Kidney (tissue), 14 donors: Measurements from ENCODE around the gene SH3RF2. TPM values are rescaled to one million over a fixed set of nuclear protein-coding genes. Genes with fewer than 3 reads are reported as not detected.

Experiments used
- DNase-seq, 5 donors: peaks; one replicate each; pipeline ENCODE4 v3.0.0-alpha.2; 2013 to 2020
- FAIRE-seq: peaks from 2 replicates; lab custom pipeline; 2012; peaks lifted over from hg19 to GRCh38; lab: Jason Lieb, UNC
- H3K27ac ChIP-seq, 2 donors: one replicate each; pipeline ENCODE4 v1.7.0; 2013; ENCODE audit warnings: low read depth in 2 of 2, low read length in 2 of 2, inconsistent platforms in 1 of 2
- H3K27me3 ChIP-seq: one replicate; pipeline ENCODE4 v1.7.1; 2013; ENCODE audit warnings: low read length, inconsistent platforms; ENCODE audit not compliant: control insufficient read depth, insufficient read depth
- H3K36me3 ChIP-seq, 3 donors: one replicate each; pipeline versions ENCODE4 v1.7.0 to v1.7.1; 2013; ENCODE audit warnings: low read length in 3 of 3, control low read depth in 1 of 3, inconsistent platforms in 1 of 3; ENCODE audit not compliant: insufficient read depth in 3 of 3, control insufficient read depth in 2 of 3
- H3K4me1 ChIP-seq, 3 donors: one replicate each; pipeline versions ENCODE4 v1.7.0 to v1.7.1; 2013; ENCODE audit warnings: low read length in 3 of 3, inconsistent platforms in 1 of 3, low read depth in 1 of 3; ENCODE audit not compliant: control insufficient read depth in 2 of 3, insufficient read depth in 2 of 3
- H3K4me3 ChIP-seq, 3 donors: one replicate each; pipeline versions ENCODE4 v1.7.0 to v1.8.1; 2013; ENCODE audit warnings: low read length in 3 of 3, control low read depth in 1 of 3, inconsistent platforms in 1 of 3
- H3K9ac ChIP-seq, 3 donors: one replicate each; pipeline versions ENCODE4 v1.7.0 to v1.7.1; 2013; ENCODE audit warnings: low read length in 3 of 3, control low read depth in 1 of 3, inconsistent platforms in 1 of 3
- H3K9me3 ChIP-seq, 3 donors: one replicate each; pipeline versions ENCODE4 v1.7.0 to v1.7.1; 2013; ENCODE audit warnings: low read length in 3 of 3, control low read depth in 1 of 3, inconsistent platforms in 1 of 3; ENCODE audit not compliant: control insufficient read depth in 2 of 3, insufficient read depth in 1 of 3
- intact Hi-C: fragments of 100-400 bp; cut with DNase I; formaldehyde crosslinking; loops from one replicate; pipeline ENCODE4 v1.11.1; 2022
- polyA plus RNA-seq: library from polyadenylated mRNA; stranded (reverse); fragments of 350-450 nt; fragmentation: Illumina TruSeq; extraction: RNeasy Lipid Tissue Mini Kit (QIAGEN cat#74804); gene quantifications from one replicate; pipeline ENCODE4 v1.2.3, GENCODE V29; 2014; ENCODE audit warnings: low read depth, low replicate concordance; ENCODE audit not compliant: insufficient read depth
- total RNA-seq: library from RNA; stranded (reverse); fragmentation: NEBNext Ultra II Directional; extraction: Animal tissue kit (Norgen Biotek cat#: 25700); gene quantifications from one replicate; pipeline ENCODE4 v1.2.1, GENCODE V29; 2021
- TF ChIP-seq, protein P1 (sequence below): IDR thresholded peaks from 3 replicates; pipeline ENCODE4 v1.5.1; 2012; ENCODE audit warnings: mild to moderate bottlenecking, moderate library complexity, borderline replicate concordance; ENCODE audit not compliant: insufficient read depth; ENCODE audit errors: extremely low read depth
- donor health status: control.
- donor health status: control.
- donor health status: control.
- donor health status: control.
- donor health status: control.
- donor health status: DM: yes; HTN: yes; CAD: no.
- donor health status: Normal renal cell carcinoma (clear cell type).

The SH3RF2 gene
- total and polyA plus RNA-seq, 2 donors from 2014 or later = 1.3 to 4.9 TPM

DNA sequence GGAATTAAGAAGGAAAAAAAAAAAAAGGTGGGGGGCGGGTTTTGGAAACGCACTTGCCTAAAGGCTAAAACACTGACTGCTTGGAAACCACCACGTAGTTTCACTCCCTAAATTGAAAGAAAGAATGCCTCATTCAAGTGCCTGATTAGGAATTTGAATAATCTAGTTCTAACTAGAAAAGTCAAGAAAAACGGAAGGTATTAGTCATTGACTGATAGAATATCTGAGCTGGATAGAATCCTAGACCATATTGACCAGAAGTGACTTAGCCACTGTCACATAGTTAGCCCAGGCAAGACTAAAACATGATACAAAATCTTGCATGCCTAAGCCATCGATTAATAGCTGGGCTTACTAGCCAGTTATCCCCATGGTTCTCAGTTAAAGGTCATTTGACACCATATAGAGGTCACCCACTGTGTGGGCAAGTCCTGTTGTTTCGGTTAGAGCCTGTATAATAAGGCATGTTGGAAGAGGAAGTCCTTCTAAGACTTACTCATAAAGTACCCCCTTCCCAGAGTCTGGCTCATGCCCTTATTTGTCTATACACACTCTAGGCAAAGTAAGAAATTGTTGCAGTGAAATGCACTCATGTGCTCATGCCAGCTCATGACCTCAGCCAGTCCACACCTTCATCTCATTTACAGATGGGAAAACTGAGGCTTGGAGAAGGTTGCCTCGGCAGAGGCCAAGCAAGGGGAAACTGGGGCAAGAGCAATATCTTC, 40.2 kb downstream of the SH3RF2 start:
- H3K27ac ChIP-seq = no peak overlapping the region
- DNase-seq = no peak
- no peak overlapping the region for H3K9ac ChIP-seq
- H3K4me1 ChIP-seq = peaks cover 0 to 23% (median 7%) of the 10 kb centered on the region in 3 donors
- H3K4me3 ChIP-seq = no peak overlapping the region
- H3K36me3 ChIP-seq = no peaks in the 10 kb centered on the region
- no peak for FAIRE-seq
- H3K9me3 ChIP-seq = no peaks in the 10 kb centered on the region
- TF ChIP-seq, protein P1, sequence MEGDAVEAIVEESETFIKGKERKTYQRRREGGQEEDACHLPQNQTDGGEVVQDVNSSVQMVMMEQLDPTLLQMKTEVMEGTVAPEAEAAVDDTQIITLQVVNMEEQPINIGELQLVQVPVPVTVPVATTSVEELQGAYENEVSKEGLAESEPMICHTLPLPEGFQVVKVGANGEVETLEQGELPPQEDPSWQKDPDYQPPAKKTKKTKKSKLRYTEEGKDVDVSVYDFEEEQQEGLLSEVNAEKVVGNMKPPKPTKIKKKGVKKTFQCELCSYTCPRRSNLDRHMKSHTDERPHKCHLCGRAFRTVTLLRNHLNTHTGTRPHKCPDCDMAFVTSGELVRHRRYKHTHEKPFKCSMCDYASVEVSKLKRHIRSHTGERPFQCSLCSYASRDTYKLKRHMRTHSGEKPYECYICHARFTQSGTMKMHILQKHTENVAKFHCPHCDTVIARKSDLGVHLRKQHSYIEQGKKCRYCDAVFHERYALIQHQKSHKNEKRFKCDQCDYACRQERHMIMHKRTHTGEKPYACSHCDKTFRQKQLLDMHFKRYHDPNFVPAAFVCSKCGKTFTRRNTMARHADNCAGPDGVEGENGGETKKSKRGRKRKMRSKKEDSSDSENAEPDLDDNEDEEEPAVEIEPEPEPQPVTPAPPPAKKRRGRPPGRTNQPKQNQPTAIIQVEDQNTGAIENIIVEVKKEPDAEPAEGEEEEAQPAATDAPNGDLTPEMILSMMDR = no peak
- H3K27me3 ChIP-seq = no peaks in the 10 kb centered on the region
- intact Hi-C loops = no loop called here

DNA sequence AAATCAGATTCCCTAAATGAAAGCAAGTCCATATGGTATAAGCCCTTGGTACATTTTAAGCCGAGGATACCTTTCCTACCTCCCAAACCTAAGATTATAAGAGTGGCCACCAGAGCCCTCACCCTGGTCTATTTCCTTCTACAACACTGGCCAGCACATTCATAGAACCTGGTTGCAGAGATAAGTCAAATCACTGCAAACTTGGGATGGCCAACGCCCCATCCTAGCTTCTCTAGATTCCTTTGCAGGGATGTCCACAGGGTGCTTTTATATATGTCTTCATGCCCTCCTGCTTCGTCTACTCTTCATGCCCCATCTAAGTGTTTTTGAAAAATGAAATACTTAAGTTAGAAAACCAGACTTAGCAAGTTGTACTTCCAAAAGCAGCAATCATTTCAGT, 41.8 kb downstream of the SH3RF2 start:
- no peak overlapping the region for H3K9ac ChIP-seq
- intact Hi-C loops = no loop called here
- no peak for FAIRE-seq

DNA sequence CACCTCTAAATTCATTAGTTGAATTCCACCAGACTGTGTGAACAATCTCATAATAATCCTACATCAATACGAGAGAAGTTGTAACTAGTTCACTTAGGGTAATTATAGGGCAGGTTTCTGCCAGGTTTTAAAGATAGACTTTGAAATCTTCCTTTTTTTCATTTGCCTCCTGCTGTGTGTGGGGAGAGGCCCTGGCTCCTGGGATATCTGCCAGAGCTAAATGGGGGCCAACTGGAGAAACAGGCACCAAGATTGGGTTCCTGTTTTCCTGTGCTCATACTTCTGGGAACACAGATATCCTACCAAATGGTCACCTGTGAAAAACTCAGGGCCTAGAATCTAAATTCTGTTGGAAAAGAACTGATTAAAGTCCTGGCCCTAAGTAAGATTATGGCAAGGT, 42.3 kb downstream of the SH3RF2 start:
- TF ChIP-seq, protein P1 = no peak
- DNase-seq = no peak
- H3K4me3 ChIP-seq = no peak overlapping the region
- intact Hi-C loops = no loop called here
- FAIRE-seq = no peak
- H3K27me3 ChIP-seq = no peaks in the 10 kb centered on the region
- H3K9ac ChIP-seq = no peak overlapping the region
- H3K9me3 ChIP-seq = no peaks in the 10 kb centered on the region
- H3K27ac ChIP-seq = no peak overlapping the region
- no peaks in the 10 kb centered on the region for H3K36me3 ChIP-seq
- H3K4me1 ChIP-seq = peaks cover 0 to 32% (median 9%) of the 10 kb centered on the region in 3 donors

More for the DNA sequence above, 41.8 kb downstream of the SH3RF2 start:
- H3K27me3 ChIP-seq = no peaks in the 10 kb centered on the region
- H3K4me1 ChIP-seq = peaks cover 0 to 32% (median 9%) of the 10 kb centered on the region in 3 donors
- no peak for DNase-seq
- no peaks in the 10 kb centered on the region for H3K9me3 ChIP-seq
- no peak overlapping the region for H3K4me3 ChIP-seq
- H3K36me3 ChIP-seq = no peaks in the 10 kb centered on the region
- H3K27ac ChIP-seq = no peak overlapping the region
- TF ChIP-seq, protein P1 = no peak
